MCF 10A (cell line): ENCODE data around the gene CHRNB4. TPM values are rescaled to one million over a fixed set of nuclear protein-coding genes. Genes with fewer than 3 reads are reported as not detected.

ENCODE experiments used
- BruUV-seq: library from RNA; stranded (reverse); fragments of 400-500 nt; replicated peaks from 2 replicates; lab custom pipeline; 2021; lab: Mats Ljungman, UMichigan
- CTCF ChIA-PET: fragments of 300-600 bp; sonication (Branson Sonifier 250); formaldehyde crosslinking; extraction: SDS; loops from one replicate; lab custom pipeline; 2021; ENCODE audit warnings: antibody characterized with exemption, inconsistent platforms; lab: Yijun Ruan, JAX
- POLR2A ChIA-PET: fragments of 300-600, 350-650 bp; sonication (Branson Sonifier 250); formaldehyde crosslinking; extraction: SDS; loops from one replicate; lab custom pipeline; 2020; ENCODE audit warnings: antibody characterized with exemption, inconsistent platforms; lab: Yijun Ruan, JAX
- DNase-seq: peaks from one replicate; pipeline ENCODE4 v3.0.0-alpha.2; 2018; ENCODE audit not compliant: unreplicated experiment
- H3K27ac Mint-ChIP-seq: one replicate; pipeline ENCODE4 v1.8.0; 2022; ENCODE audit warnings: mild to moderate bottlenecking, low read depth, mixed read lengths; ENCODE audit not compliant: unreplicated experiment
- H3K27me3 Mint-ChIP-seq: one replicate; pipeline ENCODE4 v1.8.0; 2022; ENCODE audit warnings: mixed read lengths; ENCODE audit not compliant: insufficient read depth, unreplicated experiment
- H3K36me3 Mint-ChIP-seq: one replicate; pipeline ENCODE4 v1.8.0; 2022; ENCODE audit warnings: mild to moderate bottlenecking, moderate library complexity, mixed read lengths; ENCODE audit not compliant: insufficient read depth, unreplicated experiment
- H3K4me1 Mint-ChIP-seq: one replicate; pipeline ENCODE4 v1.8.0; 2022; ENCODE audit warnings: mixed read lengths; ENCODE audit not compliant: insufficient read depth, unreplicated experiment
- H3K4me3 Mint-ChIP-seq: one replicate; pipeline ENCODE4 v1.8.0; 2022; ENCODE audit warnings: mild to moderate bottlenecking, moderate library complexity, mixed read lengths; ENCODE audit not compliant: unreplicated experiment
- H3K9me3 Mint-ChIP-seq: one replicate; pipeline ENCODE4 v1.8.0; 2022; ENCODE audit warnings: mixed read lengths; ENCODE audit not compliant: unreplicated experiment
- CTCF ChIP-seq: fragments of 200-600 bp; IDR thresholded peaks from one replicate; pipeline ENCODE4 v1.8.0; 2022; ENCODE audit warnings: antibody characterized with exemption, mild to moderate bottlenecking; ENCODE audit not compliant: unreplicated experiment
- intact Hi-C: fragments of 100-400 bp; cut with micrococcal nuclease; formaldehyde crosslinking; loops from 2 replicates; pipeline ENCODE4 v1.14.1; 2022
- total RNA-seq: library from RNA; stranded (reverse); gene quantifications from 2 replicates; pipeline ENCODE4 v1.2.3, GENCODE V29; 2022

Gene CHRNB4
- total RNA-seq, 1 experiment from 2014 or later: not detected

DNA sequence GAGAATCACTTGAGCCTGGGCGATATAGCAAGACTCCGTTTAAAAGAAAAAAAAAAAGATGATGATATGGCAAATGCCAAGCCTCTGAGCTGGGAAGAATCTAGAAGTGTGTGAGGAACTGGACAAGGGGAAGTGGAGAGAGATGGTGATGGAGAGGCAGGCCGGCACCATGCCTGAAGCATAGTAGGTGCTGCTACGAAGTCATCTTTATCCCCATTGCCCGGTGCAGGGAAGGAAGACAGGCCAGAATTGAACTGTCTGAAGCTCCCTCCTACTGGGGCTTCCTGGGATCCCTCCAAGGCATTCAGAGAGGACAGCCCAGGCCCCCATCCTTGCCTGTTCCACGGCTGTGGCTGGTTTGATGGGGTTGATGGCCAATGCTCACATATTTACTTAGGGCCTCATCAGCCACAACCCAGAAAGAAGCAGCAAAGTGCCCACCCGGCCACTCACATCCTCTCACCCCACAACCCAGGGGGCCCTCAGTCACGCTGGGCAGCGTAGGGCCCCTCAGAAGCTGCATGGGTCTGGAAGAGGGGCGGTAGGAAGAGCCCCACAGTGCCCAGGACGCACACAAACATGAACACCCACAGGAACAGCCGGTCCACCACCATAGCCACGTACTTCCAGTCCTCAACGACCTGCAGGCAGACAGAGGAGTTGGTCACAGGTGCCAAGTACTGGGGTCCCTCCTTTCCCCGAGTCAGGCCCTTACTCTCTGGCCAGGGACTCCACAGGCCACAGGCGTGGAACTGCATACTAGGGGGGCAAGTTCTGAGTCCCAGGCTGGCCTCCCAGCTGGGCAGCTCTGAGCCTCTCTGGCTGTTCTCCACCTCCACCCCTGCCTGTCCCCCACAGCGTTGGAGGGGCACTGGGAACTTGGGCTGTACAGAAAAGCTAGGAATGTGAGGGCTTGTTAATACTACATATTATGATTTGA lies 16.1 kb downstream of the CHRNB4 start:
- DNase-seq: no peak
- POLR2A ChIA-PET: no interaction called here
- no TSS peak for BruUV-seq
- Mint-ChIP-seq H3K4me1 (no peaks in the 10 kb centered on the region), H3K36me3 (peaks cover 4% of the 10 kb centered on the region), H3K27ac (no peak overlapping the region), H3K9me3 (no peaks in the 10 kb centered on the region), H3K4me3 (no peak overlapping the region), H3K27me3 (peaks cover 41% of the 10 kb centered on the region)
- intact Hi-C loops: no loop called here
- TF ChIP-seq CTCF: no peak
- CTCF ChIA-PET: interaction anchor here (0.6 to 1.8 kb wide), 6 partner anchors 13 to 898 kb away, joined by 3 to 6 read pairs (median 4); no protein-coding TSS in a partner anchor

DNA sequence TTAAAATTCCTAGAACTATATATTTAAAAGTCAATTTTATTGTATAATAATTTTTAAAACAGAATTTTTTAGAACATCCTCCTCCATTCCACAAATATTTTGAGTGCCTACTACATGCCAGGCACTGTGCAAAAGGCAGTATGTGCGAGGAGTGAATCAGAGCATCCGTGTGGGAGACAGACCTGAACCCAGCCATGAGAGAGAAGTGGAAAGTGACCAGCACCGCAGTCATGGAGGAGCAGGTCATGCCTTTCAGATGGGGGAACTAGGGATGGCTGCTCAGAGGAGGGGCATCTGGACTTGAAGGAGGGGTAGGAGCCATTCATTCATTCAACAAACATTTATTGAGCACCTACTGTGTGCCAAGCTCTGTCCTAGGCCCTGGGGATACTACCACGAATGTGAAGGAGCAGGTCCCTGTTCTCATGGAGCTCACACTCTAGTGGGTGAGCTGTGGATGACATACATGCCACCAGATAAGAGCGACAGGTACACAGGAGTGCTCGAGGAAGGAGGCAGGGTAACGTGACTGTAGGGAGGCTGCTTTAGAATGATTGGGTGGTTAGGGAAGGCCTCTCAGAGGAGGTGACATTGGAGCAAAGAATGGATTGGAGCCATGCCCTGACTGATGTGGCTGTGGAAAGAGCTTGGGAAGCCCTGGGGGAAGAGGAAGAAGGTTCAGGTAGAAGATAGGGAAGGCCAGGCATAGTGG lies 17.1 kb downstream of the CHRNB4 start:
- peaks cover 1% of the 10 kb centered on the region for H3K36me3 Mint-ChIP-seq
- no peak for DNase-seq
- ChIA-PET POLR2A (no interaction called here), CTCF (interaction anchor here (0.6 to 1.8 kb wide), 7 partner anchors 14 to 127 kb away, joined by 3 to 6 read pairs (median 3); no protein-coding TSS in a partner anchor)
- H3K4me3 Mint-ChIP-seq: no peak overlapping the region
- BruUV-seq: no TSS peak
- TF ChIP-seq CTCF: no peak
- no peaks in the 10 kb centered on the region for H3K9me3 Mint-ChIP-seq
- H3K4me1 Mint-ChIP-seq: no peaks in the 10 kb centered on the region
- no peak overlapping the region for H3K27ac Mint-ChIP-seq
- intact Hi-C loops: no loop called here
- peaks cover 41% of the 10 kb centered on the region for H3K27me3 Mint-ChIP-seq

DNA sequence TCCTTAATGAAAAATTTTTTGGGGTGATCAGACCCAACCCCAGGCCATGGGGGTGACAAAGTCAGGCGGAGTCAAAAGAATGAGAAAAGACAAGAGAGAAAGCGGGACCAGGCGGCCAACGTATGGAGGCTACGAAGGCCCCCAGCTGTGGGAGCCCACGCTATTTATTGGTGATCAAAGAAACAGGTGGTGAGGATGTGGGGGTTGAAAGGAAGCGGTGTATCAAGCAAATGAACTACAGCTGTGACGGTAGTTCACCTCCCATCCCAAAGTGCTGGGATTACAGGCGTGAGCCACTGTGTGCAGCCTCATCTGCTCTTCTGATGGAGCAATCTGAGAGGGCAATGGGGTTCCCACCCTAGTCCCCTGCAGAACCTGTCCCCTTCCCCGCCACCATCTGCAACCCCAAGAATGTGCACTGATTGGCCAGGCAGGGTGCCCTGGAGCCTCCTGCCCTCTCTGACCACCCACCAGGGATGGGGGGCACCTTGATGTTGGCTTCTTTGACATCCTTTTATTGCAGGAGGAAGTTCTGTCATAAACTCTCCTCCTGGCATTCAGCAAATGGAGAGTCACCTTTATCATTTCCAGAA lies 19.1 kb downstream of the CHRNB4 start:
- H3K4me1 Mint-ChIP-seq: no peaks in the 10 kb centered on the region
- no peak overlapping the region for H3K27ac Mint-ChIP-seq
- ChIA-PET POLR2A (no interaction called here), CTCF (interaction anchor here (1.6 kb wide), 1 partner anchor 18 kb away, joined by 6 read pairs; no protein-coding TSS in a partner anchor)
- H3K4me3 Mint-ChIP-seq: no peak overlapping the region
- intact Hi-C loops: no loop called here
- no peaks in the 10 kb centered on the region for H3K9me3 Mint-ChIP-seq
- TF ChIP-seq CTCF: no peak
- H3K27me3 Mint-ChIP-seq: peaks cover 31% of the 10 kb centered on the region
- no peaks in the 10 kb centered on the region for H3K36me3 Mint-ChIP-seq
- no peak for DNase-seq
- BruUV-seq: no TSS peak
